HepG2 (cell line): ENCODE measurements around the gene MAP3K9.

Experiments
- CTCF ChIP-seq: sonication (generic); formaldehyde crosslinking; IDR thresholded peaks from 2 replicates; pipeline ENCODE4 v1.5.0; 2020; ENCODE audit warnings: mild to moderate bottlenecking, missing genetic modification reagents, moderate library complexity
- GATAD2A ChIP-seq: IDR thresholded peaks from 2 replicates; pipeline ENCODE4 v1.6.1; 2016
- MAX ChIP-seq: IDR thresholded peaks from 2 replicates; pipeline ENCODE4 v1.6.1; 2012; ENCODE audit warnings: inconsistent platforms
- NR2F6 ChIP-seq, 2 experiments: IDR thresholded peaks; 2 replicates each; pipeline ENCODE4 v1.6.1; 2016; ENCODE audit warnings: antibody characterized with exemption in 1 of 2, mild to moderate bottlenecking in 1 of 2
- TAF15 ChIP-seq: fragments of 200-400 bp; formaldehyde crosslinking; IDR thresholded peaks from one replicate; pipeline ENCODE4 v1.6.1; 2018; ENCODE audit warnings: mild to moderate bottlenecking, low read depth, low read length; ENCODE audit not compliant: poor library complexity, severe bottlenecking
- THAP9 ChIP-seq: sonication (generic); formaldehyde crosslinking; IDR thresholded peaks from 2 replicates; pipeline ENCODE4; 2020; ENCODE audit warnings: missing genetic modification reagents, mild to moderate bottlenecking, borderline replicate concordance
- ZNF274 ChIP-seq: sonication (generic); formaldehyde crosslinking; IDR thresholded peaks from 2 replicates; pipeline ENCODE4 v1.5.1; 2020; ENCODE audit warnings: mild to moderate bottlenecking, missing genetic modification reagents
- ZNF33B ChIP-seq: sonication (generic); formaldehyde crosslinking; IDR thresholded peaks from 2 replicates; pipeline ENCODE4 v1.5.1; 2020; ENCODE audit warnings: mild to moderate bottlenecking, missing genetic modification reagents
- ZNF879 ChIP-seq: sonication (generic); formaldehyde crosslinking; IDR thresholded peaks from 2 replicates; pipeline ENCODE4 v1.8.1; 2023; ENCODE audit warnings: missing genetic modification reagents
- ZSCAN25 ChIP-seq: sonication (generic); formaldehyde crosslinking; IDR thresholded peaks from 2 replicates; pipeline ENCODE4 v1.8.0; 2022; ENCODE audit warnings: mild to moderate bottlenecking, missing genetic modification reagents

- TF ChIP-seq MAX (no peak), ZNF274 (no peak), GATAD2A (CRISPR knock-in tag) (no peak), ZNF33B (CRISPR knock-in tag) (no peak), CTCF (no peak), THAP9 (CRISPR knock-in tag) (no peak), ZSCAN25 (CRISPR knock-in tag) (no peak), NR2F6 (IDR thresholded peaks at IDR 0.05) (no peak), NR2F6 (CRISPR knock-in tag; IDR thresholded peaks at IDR 0.05) (no peak), ZNF879 (no peak), TAF15 (no peak)
These were observed 1.7 kb upstream of the MAP3K9 start for GRCh38 chr14:70811050-70811449.
